Measurements from ENCODE around the gene IGFBP5.

Gene IGFBP5

GRCh38 chr2:216692636-216693413 is 2.5 kb downstream of the IGFBP5 start:
- TF ChIP-seq, protein P1, sequence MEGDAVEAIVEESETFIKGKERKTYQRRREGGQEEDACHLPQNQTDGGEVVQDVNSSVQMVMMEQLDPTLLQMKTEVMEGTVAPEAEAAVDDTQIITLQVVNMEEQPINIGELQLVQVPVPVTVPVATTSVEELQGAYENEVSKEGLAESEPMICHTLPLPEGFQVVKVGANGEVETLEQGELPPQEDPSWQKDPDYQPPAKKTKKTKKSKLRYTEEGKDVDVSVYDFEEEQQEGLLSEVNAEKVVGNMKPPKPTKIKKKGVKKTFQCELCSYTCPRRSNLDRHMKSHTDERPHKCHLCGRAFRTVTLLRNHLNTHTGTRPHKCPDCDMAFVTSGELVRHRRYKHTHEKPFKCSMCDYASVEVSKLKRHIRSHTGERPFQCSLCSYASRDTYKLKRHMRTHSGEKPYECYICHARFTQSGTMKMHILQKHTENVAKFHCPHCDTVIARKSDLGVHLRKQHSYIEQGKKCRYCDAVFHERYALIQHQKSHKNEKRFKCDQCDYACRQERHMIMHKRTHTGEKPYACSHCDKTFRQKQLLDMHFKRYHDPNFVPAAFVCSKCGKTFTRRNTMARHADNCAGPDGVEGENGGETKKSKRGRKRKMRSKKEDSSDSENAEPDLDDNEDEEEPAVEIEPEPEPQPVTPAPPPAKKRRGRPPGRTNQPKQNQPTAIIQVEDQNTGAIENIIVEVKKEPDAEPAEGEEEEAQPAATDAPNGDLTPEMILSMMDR (IDR thresholded peaks at IDR 0.05; ENCODE audit: low read depth, low read length, missing control alignments): no peak
- in situ Hi-C loops (cut with HindIII; ENCODE audit: low sequenced_read_pairs): no loop called here
- H3K4me3 ChIP-seq (ENCODE audit: low read depth, low read length): peak overlapping the region; percentile 70
- DNase-seq (ENCODE audit: low read depth): no peak

DNA sequence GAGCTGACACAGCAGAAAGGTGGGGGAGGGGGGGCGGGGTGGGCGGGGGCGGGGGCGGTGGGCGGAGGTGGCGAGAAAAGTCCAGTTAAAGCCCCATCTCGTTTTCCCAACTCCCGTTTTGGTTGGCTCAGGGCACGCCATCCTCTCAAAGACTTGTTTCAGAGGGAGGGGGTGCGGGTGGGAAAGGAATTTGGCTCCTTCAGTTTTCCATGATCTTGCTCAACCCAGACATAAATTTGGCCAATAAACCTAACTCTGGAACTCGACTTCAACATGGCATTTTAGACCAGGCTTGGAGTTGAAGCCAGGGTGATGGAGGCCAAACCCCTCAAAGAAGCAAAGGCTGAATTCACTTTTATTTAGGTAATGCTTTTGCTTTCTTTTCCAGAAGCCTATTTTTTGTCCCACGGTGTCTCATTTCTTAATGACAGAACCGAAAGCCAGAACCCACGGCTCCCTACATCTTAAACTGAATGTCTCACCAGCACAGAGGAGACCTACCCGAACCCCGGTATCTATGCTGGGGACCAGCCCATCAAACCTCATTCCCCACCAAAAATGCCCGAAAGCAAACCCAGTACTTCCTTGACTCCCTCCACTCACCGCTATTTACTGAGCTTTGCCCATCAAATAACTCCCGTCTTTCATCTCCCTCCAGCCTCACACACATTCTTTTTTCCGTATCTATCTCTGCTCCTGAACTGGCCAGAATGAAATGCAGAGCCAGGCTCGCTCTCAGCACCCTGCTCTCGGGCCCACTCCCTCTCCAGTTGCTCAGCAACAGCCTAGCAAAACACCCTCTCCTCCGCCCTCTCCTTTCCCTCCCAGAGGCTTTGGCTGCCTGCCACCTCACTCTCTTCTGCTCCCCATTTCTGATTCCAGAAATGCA is 4.3 kb downstream of the IGFBP5 start:
- H3K4me3 ChIP-seq (ENCODE audit: low read depth, low read length): peak overlapping the region; percentile 70
- DNase-seq (ENCODE audit: low read depth): no peak
- in situ Hi-C loops (cut with HindIII; ENCODE audit: low sequenced_read_pairs): no loop called here

GRCh38 chr2:216690456-216690852 is 4.9 kb downstream of the IGFBP5 start:
- H3K4me3 ChIP-seq (ENCODE audit: low read depth, low read length): peak overlapping the region; percentile 21
- in situ Hi-C loops (cut with HindIII; ENCODE audit: low sequenced_read_pairs): no loop called here
- no peak for DNase-seq (ENCODE audit: low read depth)
- TF ChIP-seq, protein P1 (IDR thresholded peaks at IDR 0.05; ENCODE audit: low read depth, low read length, missing control alignments): no peak

More for the DNA sequence above, 4.3 kb downstream of the IGFBP5 start:
- TF ChIP-seq, protein P1 (IDR thresholded peaks at IDR 0.05; ENCODE audit: low read depth, low read length, missing control alignments): no peak

DNA sequence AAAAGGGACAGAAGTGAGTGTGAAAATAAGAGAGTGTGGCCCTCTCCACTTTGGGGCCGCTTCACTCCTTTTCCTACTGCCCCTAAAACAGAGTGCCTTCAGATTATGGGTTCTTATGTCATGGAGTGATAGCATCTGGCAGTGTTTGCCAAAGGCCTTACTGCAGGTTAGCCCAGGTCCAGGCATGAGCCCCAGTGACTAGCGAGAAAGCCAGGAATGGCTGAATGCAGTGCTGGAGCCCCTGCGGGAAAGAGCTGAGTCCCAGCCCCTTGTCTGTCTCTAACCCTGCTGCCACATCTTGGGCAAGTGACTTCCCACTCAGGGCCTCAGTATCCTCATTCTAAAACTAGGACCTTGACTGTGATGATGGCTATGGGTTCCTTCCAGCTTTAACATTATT is 6.0 kb downstream of the IGFBP5 start:
- no peak for DNase-seq (ENCODE audit: low read depth)
- H3K4me3 ChIP-seq (ENCODE audit: low read depth, low read length): no peak overlapping the region
- TF ChIP-seq, protein P1 (IDR thresholded peaks at IDR 0.05; ENCODE audit: low read depth, low read length, missing control alignments): no peak
- in situ Hi-C loops (cut with HindIII; ENCODE audit: low sequenced_read_pairs): no loop called here

- H3K4me3 ChIP-seq (ENCODE audit: low read depth, low read length): no peak overlapping the region
- no peak for DNase-seq (ENCODE audit: low read depth)
- in situ Hi-C loops (cut with HindIII; ENCODE audit: low sequenced_read_pairs): no loop called here
- TF ChIP-seq, protein P1 (IDR thresholded peaks at IDR 0.05; ENCODE audit: low read depth, low read length, missing control alignments): no peak
Measured at GRCh38 chr2:216688731-216689340, 6.5 kb downstream of the IGFBP5 start.

DNA sequence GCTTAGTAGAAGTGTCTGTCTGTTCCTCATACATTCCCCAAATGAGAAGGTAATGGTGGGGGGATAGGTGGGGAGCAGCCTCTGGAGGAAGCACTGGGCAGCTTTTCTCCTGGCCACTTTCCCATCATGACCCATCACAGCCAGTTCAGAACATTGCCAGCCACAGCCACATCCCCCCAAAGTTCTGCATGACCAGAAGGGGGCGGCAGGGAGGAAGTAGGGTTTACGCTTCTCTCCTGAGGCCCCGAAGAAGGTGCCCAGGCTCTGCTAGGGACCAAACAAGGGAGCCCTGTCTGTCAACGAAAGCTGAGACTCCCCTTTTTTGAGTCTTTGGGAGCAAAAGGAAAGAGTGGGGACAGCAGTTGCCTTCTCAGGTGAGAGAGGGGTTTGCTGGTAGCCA is 7.7 kb downstream of the IGFBP5 start:
- in situ Hi-C loops (cut with HindIII; ENCODE audit: low sequenced_read_pairs): no loop called here
- TF ChIP-seq, protein P1 (IDR thresholded peaks at IDR 0.05; ENCODE audit: low read depth, low read length, missing control alignments): peak; percentile 50
- DNase-seq (ENCODE audit: low read depth): no peak
- no peak overlapping the region for H3K4me3 ChIP-seq (ENCODE audit: low read depth, low read length)
